Measurements from ENCODE around the gene PIP.
"Not testable (repeated sequence)": the region's sequence is repeated elsewhere in the genome, so short reads cannot be mapped to it uniquely, and the experiment has no call there.

The PIP gene

DNA sequence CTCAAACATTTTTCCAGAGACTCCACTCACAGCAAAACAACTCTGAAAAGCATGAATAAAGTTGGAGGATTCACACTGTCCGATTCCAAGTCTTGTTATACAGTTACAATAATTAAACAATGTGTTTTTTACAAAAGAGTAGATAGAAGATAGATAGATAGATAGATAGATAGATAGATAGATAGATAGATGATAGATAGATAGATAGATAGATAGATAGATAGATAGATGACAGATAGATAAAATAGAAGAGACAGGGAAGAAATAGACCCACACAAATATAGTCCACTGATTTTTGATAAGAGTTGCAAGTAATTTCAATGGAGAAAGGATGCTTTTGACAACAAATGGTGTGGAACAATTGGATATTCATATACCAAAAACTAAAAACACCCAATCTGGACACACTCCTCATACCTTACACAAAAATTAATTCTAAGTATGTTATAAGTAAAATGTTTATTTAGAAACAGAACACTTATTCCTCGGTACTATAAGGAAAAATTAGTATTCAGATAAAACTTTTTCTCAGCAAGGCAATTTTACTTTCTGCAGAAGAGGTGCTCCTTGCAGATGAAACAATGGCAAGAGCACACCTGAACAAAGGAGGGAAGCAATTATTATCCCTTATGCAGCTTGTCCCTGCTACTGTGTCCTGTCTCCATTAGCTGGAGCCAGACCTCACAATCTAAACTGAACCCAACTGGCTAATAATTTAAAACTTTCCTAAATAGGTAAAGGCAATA, 45.7 kb downstream of the PIP start:
- DNase-seq (ENCODE audit: low spot score) = no peak

GRCh38 chr7:143180771-143181170, 48.9 kb downstream of the PIP start:
- DNase-seq (ENCODE audit: low spot score) = not testable (repeated sequence)

DNA sequence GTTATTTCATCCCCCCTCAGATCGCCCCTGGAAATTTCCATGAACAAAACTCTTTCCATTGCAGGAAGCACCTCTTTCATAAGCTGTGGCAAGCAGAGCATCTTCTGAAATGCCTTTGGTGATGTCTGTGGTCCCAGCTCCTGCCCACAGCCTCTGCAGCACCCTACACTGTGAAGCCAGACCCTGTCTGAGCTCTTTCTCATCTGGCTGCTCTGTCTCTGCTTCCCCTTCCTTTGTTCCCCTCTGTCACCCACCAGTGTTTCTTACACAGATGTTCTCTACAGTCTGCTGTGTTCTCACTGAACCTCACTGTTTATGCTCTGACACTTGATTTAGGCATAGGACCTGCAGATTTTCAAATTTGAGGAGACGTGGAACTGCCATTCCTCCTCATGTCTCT, 49.5 kb downstream of the PIP start:
- no peak for DNase-seq (ENCODE audit: low spot score)

DNA sequence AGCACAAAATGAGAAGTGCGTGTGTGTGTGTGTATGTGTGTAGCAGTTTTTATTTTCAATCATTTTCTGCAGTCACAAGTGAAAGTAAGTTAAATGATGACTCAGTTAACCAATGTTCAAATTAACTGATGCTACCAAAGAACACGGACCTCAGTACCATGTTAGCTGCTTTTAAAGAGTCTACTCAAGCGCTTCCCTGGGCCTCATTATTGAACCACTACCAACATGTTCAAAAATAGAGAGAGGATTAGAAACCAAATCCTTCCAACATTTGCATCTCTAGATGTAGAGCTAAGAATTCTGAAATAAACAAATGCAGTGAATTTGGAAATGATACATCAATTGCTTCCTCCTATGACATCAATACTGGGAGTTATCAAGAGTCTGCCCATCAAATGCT, 51.1 kb downstream of the PIP start, which contains the start of gene TAS2R39:
Gene TAS2R39, plus strand, starts transcription at position 396 of the 400 bp plus-strand sequence. Its CDS starts 0 bp downstream, at position 396.
- no peak for DNase-seq (ENCODE audit: low spot score)

- DNase-seq (ENCODE audit: low spot score) = no peak
These were observed 53.7 kb downstream of the PIP start for GRCh38 chr7:143185551-143185950.

DNA sequence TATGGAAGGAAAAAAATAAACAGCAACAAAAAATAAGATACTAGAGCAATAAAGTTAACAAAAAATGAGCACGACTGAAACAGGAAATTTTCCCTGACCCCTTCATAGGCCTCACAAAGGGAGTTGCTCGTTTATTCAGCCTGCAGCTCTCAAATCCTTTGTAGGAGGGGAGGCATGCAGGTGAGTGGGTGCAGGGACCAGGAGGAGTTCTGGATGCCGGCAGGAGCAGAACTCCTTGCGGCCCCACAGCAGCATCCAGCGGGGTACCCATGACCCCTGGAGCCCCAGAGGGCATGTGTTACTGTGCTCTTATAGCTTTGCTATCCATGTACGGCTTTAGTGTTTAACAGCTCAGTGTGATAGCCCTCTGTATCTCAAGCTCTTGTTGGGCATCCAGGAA, 57.1 kb downstream of the PIP start:
- DNase-seq (ENCODE audit: low spot score) = no peak

Data from AG20443 (cell line).